Mammary epithelial cell (primary cell): ENCODE results near the gene TGFA.

Source experiments
- CTCF ChIP-seq, 2 donors: IDR thresholded peaks in 1 of 2; conservative IDR thresholded peaks in 1 of 2; 2 replicates each; pipeline ENCODE4 v1.5.1; 2011 to 2012; ENCODE audit warnings: inconsistent platforms in 2 of 2, low read length in 2 of 2, mild to moderate bottlenecking in 2 of 2, control low read depth in 1 of 2, low read depth in 1 of 2; ENCODE audit not compliant: insufficient read depth in 1 of 2; ENCODE audit errors: extremely low read depth in 1 of 2
- EZH2 ChIP-seq: IDR thresholded peaks from 2 replicates; pipeline ENCODE4 v1.6.1; 2012; ENCODE audit warnings: low read length, inconsistent platforms, borderline replicate concordance

GRCh38 chr2:70509565-70509964 lies 44.1 kb downstream of the TGFA start:
- no peak for TF ChIP-seq CTCF (conservative IDR thresholded peaks at IDR 0.05 in 1 of 2, IDR thresholded peaks at IDR 0.05 in 1 of 2; ENCODE audit: extremely low read depth in 1 of 2, insufficient read depth in 1 of 2, low read depth in 1 of 2, low read length in 2 of 2)
- TF ChIP-seq EZH2: no peak
